ENCODE measurements around the gene DNAAF5. TPM values are rescaled to one million over a fixed set of nuclear protein-coding genes. Genes with fewer than 3 reads are reported as not detected.

DNAAF5 gene
- total RNA-seq, 1 donor from 2014 or later, result 41.5 TPM

DNA sequence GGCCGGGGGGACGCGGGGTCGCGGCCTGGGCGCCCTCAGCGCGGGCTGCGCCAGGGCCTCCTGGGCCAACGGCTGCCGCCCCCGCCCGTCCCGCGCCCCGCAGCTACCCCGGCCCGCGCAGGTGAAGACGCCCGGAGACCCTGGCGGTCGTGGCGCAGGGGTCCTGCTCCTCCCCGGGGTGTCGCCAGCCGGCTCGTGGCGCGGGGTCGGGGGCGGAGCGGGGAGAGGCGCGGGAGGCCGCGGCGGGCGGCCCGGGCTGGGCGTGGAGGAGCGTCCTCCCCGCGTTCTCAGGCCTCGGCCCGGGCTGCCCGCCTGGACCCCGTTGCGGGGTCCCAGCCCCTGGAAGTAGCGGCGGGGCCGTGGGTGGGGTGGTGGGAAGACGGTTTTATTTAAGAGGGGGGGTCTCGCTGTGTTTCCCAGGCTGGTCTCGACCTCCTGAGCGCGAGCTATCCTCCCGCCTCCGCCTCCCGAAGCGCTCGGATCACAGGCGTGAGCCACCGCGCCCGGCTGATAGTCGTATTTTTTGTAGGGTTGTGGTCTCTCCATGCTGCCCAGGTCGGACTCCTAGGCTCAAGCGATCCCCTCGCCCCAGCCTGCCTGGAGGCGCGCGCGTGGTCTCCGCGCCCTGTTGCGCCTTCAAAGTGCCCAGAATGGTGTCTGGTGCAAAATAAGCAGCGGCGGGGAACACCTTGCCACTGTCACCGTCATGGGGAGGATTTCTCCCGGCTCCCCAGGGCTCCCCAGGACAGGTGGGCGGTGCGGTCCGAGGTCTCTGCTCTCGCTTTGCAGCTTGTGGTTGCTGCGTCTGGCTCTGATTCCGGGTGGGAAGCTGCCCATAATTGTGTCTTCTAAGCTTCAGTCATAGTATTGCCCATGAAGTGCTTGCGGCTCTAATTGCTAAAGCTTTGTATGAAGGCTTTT is 90.5 kb downstream of the DNAAF5 start:
- intact Hi-C loops (cut with micrococcal nuclease), result loop anchor here (2.0 to 10.0 kb wide), 4 partner anchors 14 to 202 kb away; partner anchors contain the start of genes DNAAF5, GET4 and PRKAR1B
- peaks cover 19% of the 10 kb centered on the region for H3K27me3 Mint-ChIP-seq (ENCODE audit: low read depth)
- peak; percentile 22 for DNase-seq (ENCODE audit: low spot score)
- H3K4me1 Mint-ChIP-seq (ENCODE audit: low read depth), result peaks cover 46% of the 10 kb centered on the region
- no peaks in the 10 kb centered on the region for H3K9me3 Mint-ChIP-seq
- peak overlapping the region; percentile 87 for H3K27ac Mint-ChIP-seq
- H3K4me3 Mint-ChIP-seq (ENCODE audit: low read depth), result peak overlapping the region; percentile 95
- peaks cover 27% of the 10 kb centered on the region for H3K36me3 Mint-ChIP-seq (ENCODE audit: low read depth)

DNA sequence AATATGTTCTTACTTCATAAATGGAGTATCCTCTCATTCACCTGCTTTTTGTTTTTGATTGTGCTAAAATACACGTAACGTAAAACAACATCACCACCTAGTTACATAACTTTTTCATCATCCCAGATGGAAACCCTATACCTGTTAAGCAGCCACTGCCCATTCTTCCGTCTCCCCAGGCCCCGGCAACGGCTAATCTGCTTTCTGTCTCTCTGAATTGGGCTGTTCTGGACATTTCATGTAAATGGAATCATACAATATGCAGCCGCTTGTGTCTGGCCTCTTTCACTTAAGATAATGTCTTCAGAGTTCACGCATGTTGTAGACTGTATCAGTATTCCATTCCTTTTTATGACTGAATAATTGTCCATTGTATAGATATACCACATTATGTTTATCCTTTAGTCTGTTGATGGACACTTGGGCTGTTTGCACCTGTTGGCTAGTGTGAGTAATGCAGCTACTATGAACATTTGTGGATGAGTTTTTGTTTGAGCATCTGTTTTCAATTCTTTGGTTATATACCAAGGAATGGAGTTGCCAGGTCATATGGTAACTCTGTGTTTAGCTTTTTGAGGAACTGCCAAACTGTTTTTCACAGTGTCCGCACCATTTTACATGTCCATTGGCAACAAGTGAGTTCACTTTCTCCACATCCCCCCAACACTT is 91.7 kb downstream of the DNAAF5 start:
- intact Hi-C loops (cut with micrococcal nuclease), result loop anchor here (5.0 to 10.0 kb wide), 3 partner anchors 59 to 203 kb away; partner anchors contain the start of genes DNAAF5, GET4 and PRKAR1B
- Mint-ChIP-seq H3K36me3 (ENCODE audit: low read depth) (peaks cover 36% of the 10 kb centered on the region), H3K27ac (peak overlapping the region; percentile 87), H3K27me3 (ENCODE audit: low read depth) (peaks cover 11% of the 10 kb centered on the region), H3K4me3 (ENCODE audit: low read depth) (peak overlapping the region; percentile 95), H3K9me3 (no peaks in the 10 kb centered on the region), H3K4me1 (ENCODE audit: low read depth) (peaks cover 40% of the 10 kb centered on the region)
- DNase-seq (ENCODE audit: low spot score), result no peak

DNA sequence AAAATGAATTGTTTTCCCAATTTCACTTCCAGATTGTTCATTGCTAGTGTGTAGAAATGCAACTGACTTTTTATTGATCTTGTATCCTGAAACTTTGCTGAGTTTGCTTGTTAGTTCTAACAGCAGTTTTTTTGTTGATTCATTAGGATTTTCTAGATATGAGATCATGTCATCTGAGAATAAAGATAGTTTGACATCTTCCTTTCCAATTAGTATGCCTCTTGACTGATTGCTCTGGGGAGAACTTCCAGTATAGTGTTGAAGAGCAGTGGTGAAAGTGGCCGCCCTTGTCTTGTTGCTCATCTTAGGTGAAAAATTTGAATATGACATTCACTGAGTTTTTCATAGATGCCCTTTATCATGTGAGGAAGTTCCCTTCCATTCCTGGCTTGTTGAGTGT is 93.8 kb downstream of the DNAAF5 start:
- Mint-ChIP-seq H3K27ac (peak overlapping the region; percentile 11), H3K4me3 (ENCODE audit: low read depth) (no peak overlapping the region)

DNA sequence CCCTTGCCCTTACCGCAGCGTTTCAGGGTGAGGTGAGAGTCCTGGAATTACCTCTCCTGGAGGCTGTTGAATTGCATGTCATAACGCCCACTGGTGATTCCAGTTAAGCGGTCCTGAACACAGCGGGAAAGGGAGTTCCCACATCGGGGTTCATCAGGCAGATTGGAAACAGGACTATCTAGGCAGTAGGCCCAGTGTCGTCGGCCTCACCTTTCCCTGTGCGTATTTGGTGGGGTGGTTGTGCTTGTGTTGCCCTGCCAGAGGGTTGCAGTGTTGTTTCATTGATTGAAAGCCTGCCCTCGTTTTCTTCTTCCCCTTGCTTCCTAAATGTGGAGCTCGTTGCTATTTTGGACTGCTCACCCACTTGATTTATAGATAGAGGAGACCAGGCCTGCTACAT is 95.2 kb downstream of the DNAAF5 start:
- Mint-ChIP-seq H3K27me3 (ENCODE audit: low read depth) (no peaks in the 10 kb centered on the region), H3K9me3 (no peaks in the 10 kb centered on the region), H3K4me3 (ENCODE audit: low read depth) (no peak overlapping the region), H3K27ac (no peak overlapping the region), H3K4me1 (ENCODE audit: low read depth) (peaks cover 35% of the 10 kb centered on the region), H3K36me3 (ENCODE audit: low read depth) (peaks cover 47% of the 10 kb centered on the region)
- no peak for DNase-seq (ENCODE audit: low spot score)
- intact Hi-C loops (cut with micrococcal nuclease), result no loop called here

More for the DNA sequence above, 93.8 kb downstream of the DNAAF5 start:
- intact Hi-C loops (cut with micrococcal nuclease), result loop anchor here (1.0 kb wide), 1 partner anchor 11 kb away; no protein-coding TSS in a partner anchor
- Mint-ChIP-seq H3K4me1 (ENCODE audit: low read depth) (peaks cover 36% of the 10 kb centered on the region), H3K36me3 (ENCODE audit: low read depth) (peaks cover 45% of the 10 kb centered on the region), H3K9me3 (no peaks in the 10 kb centered on the region), H3K27me3 (ENCODE audit: low read depth) (peaks cover 2% of the 10 kb centered on the region)
- DNase-seq (ENCODE audit: low spot score), result no peak

DNA sequence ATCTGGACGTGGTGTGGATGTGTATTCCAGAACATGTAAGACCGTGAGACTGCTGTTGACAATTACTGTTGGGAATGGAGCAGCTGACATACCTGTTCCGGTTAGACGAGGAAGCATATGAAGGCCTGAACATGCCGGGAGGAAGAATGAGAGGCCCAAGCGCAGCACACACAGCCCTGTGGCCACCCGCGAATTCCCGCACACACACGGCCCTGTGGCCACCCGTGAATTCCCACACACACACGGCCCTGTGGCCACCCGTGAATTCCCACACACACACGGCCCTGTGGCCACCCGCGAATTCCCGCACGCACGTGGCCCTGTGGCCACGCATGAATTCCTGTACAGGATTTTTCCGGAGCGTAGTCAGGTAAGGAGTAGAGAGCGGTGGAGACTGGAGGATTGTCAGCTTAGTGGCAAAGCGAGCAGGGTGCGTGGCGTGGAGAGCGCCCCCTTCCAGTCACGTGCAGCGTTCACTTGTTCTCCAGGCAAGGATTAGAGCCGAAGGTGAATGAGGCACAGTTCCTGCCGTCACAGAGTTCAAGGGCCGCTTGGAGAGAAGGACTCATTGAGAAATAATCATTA is 96.3 kb downstream of the DNAAF5 start:
- Mint-ChIP-seq H3K9me3 (no peaks in the 10 kb centered on the region), H3K4me1 (ENCODE audit: low read depth) (peaks cover 30% of the 10 kb centered on the region), H3K27me3 (ENCODE audit: low read depth) (no peaks in the 10 kb centered on the region), H3K4me3 (ENCODE audit: low read depth) (no peak overlapping the region), H3K36me3 (ENCODE audit: low read depth) (peaks cover 47% of the 10 kb centered on the region), H3K27ac (no peak overlapping the region)
- intact Hi-C loops (cut with micrococcal nuclease), result no loop called here
- no peak for DNase-seq (ENCODE audit: low spot score)

DNA sequence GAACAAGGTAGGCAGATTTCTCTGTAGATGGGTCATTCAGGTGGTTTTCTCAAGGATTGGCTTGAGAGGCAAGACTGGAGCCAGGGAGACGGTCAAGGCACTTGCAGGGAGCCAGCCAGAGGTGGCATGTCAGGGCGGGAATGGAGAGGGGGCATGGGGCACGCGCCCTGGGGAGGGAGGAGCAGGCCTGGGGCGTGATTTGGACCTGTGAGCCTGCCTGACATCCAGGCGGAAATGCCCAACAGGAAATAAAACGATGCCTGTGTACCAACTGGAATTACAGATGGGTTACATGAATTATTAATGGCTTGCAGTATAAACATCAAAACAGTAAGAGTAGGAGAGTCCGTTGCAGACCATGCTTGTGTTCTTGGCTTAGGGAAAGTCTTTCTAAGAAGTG is 97.2 kb downstream of the DNAAF5 start:
- intact Hi-C loops (cut with micrococcal nuclease), result no loop called here
- peaks cover 39% of the 10 kb centered on the region for H3K36me3 Mint-ChIP-seq (ENCODE audit: low read depth)
- no peak for DNase-seq (ENCODE audit: low spot score)
- no peaks in the 10 kb centered on the region for H3K27me3 Mint-ChIP-seq (ENCODE audit: low read depth)
- no peak overlapping the region for H3K27ac Mint-ChIP-seq
- H3K4me1 Mint-ChIP-seq (ENCODE audit: low read depth), result peaks cover 21% of the 10 kb centered on the region
- no peak overlapping the region for H3K4me3 Mint-ChIP-seq (ENCODE audit: low read depth)
- H3K9me3 Mint-ChIP-seq, result no peaks in the 10 kb centered on the region

DNA sequence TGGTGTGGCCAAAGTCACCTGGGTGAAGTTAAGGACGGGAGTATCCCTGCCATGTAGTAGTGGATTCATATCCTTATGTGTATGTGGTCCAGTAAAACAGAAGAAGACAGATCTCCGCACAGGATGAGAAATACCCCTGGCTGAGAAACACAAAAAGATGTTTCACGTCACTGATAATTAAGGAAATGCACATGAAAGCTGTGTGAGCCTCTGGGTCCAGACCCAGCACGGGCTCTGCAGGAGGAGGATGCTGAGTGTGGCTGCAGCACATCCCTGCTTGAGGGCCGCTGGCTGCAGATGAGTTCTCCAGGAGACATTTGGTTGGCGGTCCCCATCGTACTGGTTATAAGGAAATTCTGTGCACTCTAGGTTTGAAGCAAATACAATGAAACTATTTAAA is 97.6 kb downstream of the DNAAF5 start:
- Mint-ChIP-seq H3K9me3 (no peaks in the 10 kb centered on the region), H3K4me1 (ENCODE audit: low read depth) (peaks cover 20% of the 10 kb centered on the region), H3K36me3 (ENCODE audit: low read depth) (peaks cover 37% of the 10 kb centered on the region), H3K27ac (no peak overlapping the region), H3K27me3 (ENCODE audit: low read depth) (no peaks in the 10 kb centered on the region), H3K4me3 (ENCODE audit: low read depth) (no peak overlapping the region)
- DNase-seq (ENCODE audit: low spot score), result no peak
- intact Hi-C loops (cut with micrococcal nuclease), result no loop called here

DNA sequence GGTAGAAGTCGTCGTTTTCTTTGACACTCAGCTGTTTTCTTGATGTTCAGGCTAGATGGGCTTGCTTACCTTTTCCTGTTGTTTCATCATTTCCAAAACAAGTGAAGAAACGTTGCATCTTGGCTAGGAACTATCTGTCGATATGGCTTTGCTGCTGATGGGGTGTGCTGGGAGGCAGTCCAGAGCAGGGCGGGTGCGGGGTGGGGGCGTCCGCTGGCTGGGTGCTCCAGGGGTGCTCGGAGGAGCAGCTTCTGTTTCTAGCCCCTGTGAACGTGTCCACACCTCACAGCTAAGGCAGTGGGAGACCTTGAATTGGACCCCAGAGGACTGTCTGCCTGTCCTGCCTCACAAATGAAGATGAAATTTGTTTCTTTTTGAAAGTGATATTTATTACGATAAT is 98.2 kb downstream of the DNAAF5 start:
- no peak for DNase-seq (ENCODE audit: low spot score)
- Mint-ChIP-seq H3K4me1 (ENCODE audit: low read depth) (peaks cover 20% of the 10 kb centered on the region), H3K4me3 (ENCODE audit: low read depth) (no peak overlapping the region), H3K9me3 (no peaks in the 10 kb centered on the region), H3K27ac (no peak overlapping the region), H3K27me3 (ENCODE audit: low read depth) (no peaks in the 10 kb centered on the region), H3K36me3 (ENCODE audit: low read depth) (peaks cover 33% of the 10 kb centered on the region)
- intact Hi-C loops (cut with micrococcal nuclease), result no loop called here

DNA sequence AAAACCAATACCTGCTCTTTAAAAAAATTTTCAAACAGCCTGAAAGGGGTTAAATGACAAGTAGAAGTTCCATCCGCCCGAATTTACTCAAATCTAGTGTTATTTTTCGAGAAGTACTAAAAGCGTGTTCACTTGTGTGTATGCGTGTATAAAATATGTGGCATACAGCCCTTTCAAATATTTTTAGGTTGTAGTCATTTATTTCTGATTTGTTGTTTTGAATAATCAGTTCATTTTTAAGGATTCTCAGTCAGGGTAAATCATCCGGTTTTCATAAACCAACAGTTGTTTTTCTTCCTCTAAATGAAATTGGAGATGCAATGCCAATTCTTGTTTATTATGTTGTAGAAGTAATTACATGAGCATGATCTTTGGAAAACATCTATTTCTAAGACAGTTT is 98.9 kb downstream of the DNAAF5 start:
- Mint-ChIP-seq H3K27ac (no peak overlapping the region), H3K27me3 (ENCODE audit: low read depth) (no peaks in the 10 kb centered on the region), H3K36me3 (ENCODE audit: low read depth) (peaks cover 30% of the 10 kb centered on the region), H3K9me3 (no peaks in the 10 kb centered on the region), H3K4me1 (ENCODE audit: low read depth) (peaks cover 20% of the 10 kb centered on the region), H3K4me3 (ENCODE audit: low read depth) (no peak overlapping the region)
- intact Hi-C loops (cut with micrococcal nuclease), result no loop called here
- DNase-seq (ENCODE audit: low spot score), result no peak

DNA sequence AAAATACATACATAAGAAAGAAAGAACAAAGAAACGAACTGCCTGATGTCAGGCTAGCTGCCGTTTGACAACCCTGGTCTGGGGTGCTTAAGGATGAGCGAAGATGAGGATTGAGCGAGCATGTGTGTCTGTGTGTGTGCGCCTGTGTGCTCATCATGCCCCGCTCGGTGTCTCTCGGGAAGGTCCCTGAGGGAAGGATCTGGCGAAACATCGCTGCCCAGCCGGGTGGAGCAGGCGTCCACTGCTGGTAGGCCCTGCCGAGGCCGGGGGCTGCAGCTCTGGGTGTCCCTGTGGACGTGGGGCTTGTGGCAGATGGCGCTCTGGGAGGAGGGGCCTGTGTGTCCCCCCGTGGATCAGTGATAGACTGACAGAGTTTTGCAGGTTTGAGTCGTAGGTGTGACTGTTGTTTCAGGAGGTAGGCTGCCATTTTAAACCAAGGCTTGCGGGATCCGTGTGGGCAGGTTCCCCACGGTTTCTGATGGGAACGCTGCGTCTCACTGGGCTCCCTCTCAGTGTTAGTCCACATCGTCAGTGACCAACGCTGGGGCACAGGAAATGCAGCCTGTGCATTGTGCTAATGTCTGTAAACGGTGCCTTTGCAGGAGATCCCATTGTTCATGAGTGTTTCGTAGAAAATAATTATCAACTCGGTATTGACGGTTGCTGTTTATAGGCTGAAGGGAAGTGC is 99.9 kb downstream of the DNAAF5 start:
- no peak for DNase-seq (ENCODE audit: low spot score)
- Mint-ChIP-seq H3K36me3 (ENCODE audit: low read depth) (peaks cover 23% of the 10 kb centered on the region), H3K27me3 (ENCODE audit: low read depth) (no peaks in the 10 kb centered on the region), H3K4me1 (ENCODE audit: low read depth) (peaks cover 22% of the 10 kb centered on the region), H3K4me3 (ENCODE audit: low read depth) (no peak overlapping the region), H3K9me3 (no peaks in the 10 kb centered on the region), H3K27ac (no peak overlapping the region)
- intact Hi-C loops (cut with micrococcal nuclease), result no loop called here

DNA sequence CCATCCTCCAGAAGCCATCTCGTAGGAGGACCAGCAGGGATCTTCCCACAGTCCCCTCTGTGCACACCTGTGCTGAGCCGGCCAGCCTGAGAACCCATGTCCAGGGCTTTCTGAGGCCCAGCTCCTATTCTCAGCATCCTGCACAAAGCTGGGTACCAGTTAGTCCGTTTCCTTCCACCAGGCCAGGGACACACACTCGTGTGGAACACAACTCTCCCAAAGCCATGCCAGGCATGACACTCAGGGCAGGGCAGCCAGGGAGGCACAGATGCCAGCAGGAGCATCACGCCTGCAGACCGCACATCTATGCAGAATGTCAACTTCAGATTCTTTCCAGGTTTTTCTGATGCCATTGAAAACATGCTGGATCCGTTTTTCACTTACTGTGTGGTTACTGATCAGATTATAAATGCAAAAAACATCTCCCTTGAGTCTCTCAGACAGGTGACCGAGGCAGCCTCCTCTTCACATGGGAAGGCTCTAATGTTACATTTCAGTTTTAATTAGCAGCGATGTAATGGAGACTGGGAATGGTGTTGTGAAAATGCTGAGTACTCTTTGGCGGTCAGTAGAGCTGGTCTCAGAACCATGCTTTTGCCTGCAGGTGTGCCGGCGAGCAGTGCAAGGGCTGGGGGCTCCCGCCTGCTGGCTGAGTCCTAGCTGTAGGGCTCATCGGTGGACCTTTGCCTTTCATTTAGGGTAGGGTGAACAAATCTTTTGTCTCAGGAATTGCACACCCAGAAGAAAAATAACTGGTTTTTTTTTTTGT is 102.5 kb downstream of the DNAAF5 start:
- Mint-ChIP-seq H3K27me3 (ENCODE audit: low read depth) (no peaks in the 10 kb centered on the region), H3K4me3 (ENCODE audit: low read depth) (no peak overlapping the region), H3K36me3 (ENCODE audit: low read depth) (peaks cover 13% of the 10 kb centered on the region), H3K9me3 (no peaks in the 10 kb centered on the region), H3K4me1 (ENCODE audit: low read depth) (peaks cover 32% of the 10 kb centered on the region), H3K27ac (no peak overlapping the region)
- intact Hi-C loops (cut with micrococcal nuclease), result no loop called here
- DNase-seq (ENCODE audit: low spot score), result no peak

DNA sequence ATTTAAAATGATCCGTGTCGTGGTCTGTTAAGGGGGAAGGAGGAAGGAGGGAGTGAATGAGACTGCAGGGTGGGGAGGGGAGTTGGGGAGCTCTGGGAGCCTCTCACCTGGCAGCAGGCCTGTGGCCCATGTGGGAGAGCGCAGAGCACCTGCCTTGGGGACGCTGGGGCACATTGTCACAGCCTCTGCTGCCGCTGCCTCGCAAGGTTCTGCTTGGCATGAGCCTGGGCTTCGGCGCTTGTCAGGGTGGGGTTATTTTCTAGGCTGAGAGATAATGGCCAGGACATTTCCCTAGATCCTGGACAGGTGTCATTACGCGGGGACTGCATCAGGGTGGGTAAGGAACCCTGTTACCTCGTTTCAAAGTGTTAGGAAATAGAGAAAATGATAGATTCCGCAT is 103.6 kb downstream of the DNAAF5 start:
- H3K9me3 Mint-ChIP-seq, result no peaks in the 10 kb centered on the region
- H3K27me3 Mint-ChIP-seq (ENCODE audit: low read depth), result no peaks in the 10 kb centered on the region
- H3K27ac Mint-ChIP-seq, result no peak overlapping the region
- no peak overlapping the region for H3K4me3 Mint-ChIP-seq (ENCODE audit: low read depth)
- no peak for DNase-seq (ENCODE audit: low spot score)
- H3K36me3 Mint-ChIP-seq (ENCODE audit: low read depth), result peaks cover 11% of the 10 kb centered on the region
- intact Hi-C loops (cut with micrococcal nuclease), result loop anchor here (2.0 to 5.0 kb wide), 3 partner anchors 13 to 228 kb away; no protein-coding TSS in a partner anchor
- H3K4me1 Mint-ChIP-seq (ENCODE audit: low read depth), result peaks cover 30% of the 10 kb centered on the region
